ENCODE results near the gene SCN7A. TPM values are rescaled to one million over a fixed set of nuclear protein-coding genes. Genes with fewer than 3 reads are reported as not detected.

SCN7A gene
- total and polyA plus RNA-seq, 4 donors, result 6.1 to 178 (median 23.6) TPM

DNA sequence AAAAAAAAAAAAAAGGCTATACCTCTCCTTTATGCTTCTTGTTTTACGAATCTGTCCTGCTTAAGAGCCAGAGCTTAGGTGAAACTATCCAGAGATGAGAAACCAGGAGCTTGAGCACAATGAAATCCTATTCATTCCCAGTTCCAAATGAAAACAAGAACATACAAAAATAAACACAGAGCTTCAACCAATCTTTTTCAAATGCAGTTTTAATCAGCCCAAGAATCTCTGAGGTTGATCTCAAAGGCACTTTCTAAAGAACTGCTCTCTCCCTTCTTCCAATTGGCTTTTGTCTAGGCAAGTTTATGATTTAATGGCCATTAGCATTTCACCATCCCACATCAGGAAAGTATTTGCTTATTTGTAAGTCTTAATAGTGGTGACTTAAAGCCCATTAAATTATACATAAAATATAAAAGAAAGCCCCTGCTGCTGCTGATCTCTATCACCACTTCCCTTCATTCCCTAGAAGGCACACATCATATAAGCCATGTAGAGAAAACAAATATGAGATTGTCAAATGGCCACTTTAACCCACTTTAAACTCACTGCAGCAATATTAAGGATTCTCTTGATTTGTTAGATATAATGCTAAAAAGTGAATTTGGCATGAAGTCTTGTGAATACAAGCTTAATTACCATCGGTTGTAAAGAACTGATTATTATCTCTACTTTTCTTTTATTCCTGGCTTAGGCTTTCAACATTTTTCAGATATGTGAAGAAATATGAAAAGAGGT lies 89.0 kb downstream of the SCN7A start:
- ATAC-seq (ENCODE audit: insufficient read depth, low FRiP score), result no peak
- TF ChIP-seq, protein P1, sequence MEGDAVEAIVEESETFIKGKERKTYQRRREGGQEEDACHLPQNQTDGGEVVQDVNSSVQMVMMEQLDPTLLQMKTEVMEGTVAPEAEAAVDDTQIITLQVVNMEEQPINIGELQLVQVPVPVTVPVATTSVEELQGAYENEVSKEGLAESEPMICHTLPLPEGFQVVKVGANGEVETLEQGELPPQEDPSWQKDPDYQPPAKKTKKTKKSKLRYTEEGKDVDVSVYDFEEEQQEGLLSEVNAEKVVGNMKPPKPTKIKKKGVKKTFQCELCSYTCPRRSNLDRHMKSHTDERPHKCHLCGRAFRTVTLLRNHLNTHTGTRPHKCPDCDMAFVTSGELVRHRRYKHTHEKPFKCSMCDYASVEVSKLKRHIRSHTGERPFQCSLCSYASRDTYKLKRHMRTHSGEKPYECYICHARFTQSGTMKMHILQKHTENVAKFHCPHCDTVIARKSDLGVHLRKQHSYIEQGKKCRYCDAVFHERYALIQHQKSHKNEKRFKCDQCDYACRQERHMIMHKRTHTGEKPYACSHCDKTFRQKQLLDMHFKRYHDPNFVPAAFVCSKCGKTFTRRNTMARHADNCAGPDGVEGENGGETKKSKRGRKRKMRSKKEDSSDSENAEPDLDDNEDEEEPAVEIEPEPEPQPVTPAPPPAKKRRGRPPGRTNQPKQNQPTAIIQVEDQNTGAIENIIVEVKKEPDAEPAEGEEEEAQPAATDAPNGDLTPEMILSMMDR (IDR thresholded peaks at IDR 0.05; ENCODE audit: control extremely low read depth, extremely low read depth), result no peak
- WGBS, 2 donors, result 73 to 84% methylated on average over 2 of the region's 2 CpGs
- Histone ChIP-seq H3K9me3 (ENCODE audit: control insufficient read depth in 4 of 4, insufficient read depth in 3 of 4, low read length in 3 of 4) (no peaks in the 10 kb centered on the region), H3K27me3 (ENCODE audit: control insufficient read depth in 3 of 3, insufficient read depth in 3 of 3, low read length in 2 of 3) (no peaks in the 10 kb centered on the region), H3K4me3 (no peak overlapping the region), H3K36me3 (ENCODE audit: control insufficient read depth in 4 of 4, insufficient read depth in 4 of 4, low read length in 4 of 4) (peaks cover 0 to 13% (median 0%) of the 10 kb centered on the region in 4 donors), H3K4me1 (ENCODE audit: control insufficient read depth in 5 of 5, insufficient read depth in 5 of 5, low read length in 5 of 5) (no peaks in the 10 kb centered on the region), H3K27ac (ENCODE audit: low read depth in 1 of 2, low read length in 1 of 2) (no peak overlapping the region), H3K9ac (ENCODE audit: insufficient read depth in 1 of 2, low read length in 2 of 2) (no peak overlapping the region)
- DNase-seq, result no peak

DNA sequence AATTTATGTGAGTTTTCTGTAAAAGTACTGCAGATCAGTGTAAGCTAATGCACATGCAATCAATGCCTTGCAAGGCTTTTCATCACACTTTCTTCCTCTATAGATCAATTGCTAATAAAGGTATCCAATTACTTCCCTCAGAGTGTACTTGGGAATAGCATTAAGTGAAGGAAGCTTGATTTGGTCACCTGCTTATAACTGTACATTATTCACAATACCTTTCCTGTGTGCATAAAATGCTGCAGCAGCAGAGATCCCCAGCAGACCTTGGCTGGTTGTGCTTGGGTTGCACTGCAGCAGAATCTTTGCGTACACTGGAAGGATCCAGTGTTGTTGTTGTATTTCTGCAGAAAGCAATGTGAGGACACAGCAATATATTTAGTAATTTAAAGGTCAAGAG lies 99.8 kb downstream of the SCN7A start:
- Histone ChIP-seq H3K4me1 (ENCODE audit: control insufficient read depth in 5 of 5, insufficient read depth in 5 of 5, low read length in 5 of 5) (no peaks in the 10 kb centered on the region), H3K9ac (ENCODE audit: insufficient read depth in 1 of 2, low read length in 2 of 2) (no peak overlapping the region), H3K27me3 (ENCODE audit: control insufficient read depth in 3 of 3, insufficient read depth in 3 of 3, low read length in 2 of 3) (no peaks in the 10 kb centered on the region), H3K4me3 (no peak overlapping the region), H3K9me3 (ENCODE audit: control insufficient read depth in 4 of 4, insufficient read depth in 3 of 4, low read length in 3 of 4) (no peaks in the 10 kb centered on the region), H3K27ac (ENCODE audit: low read depth in 1 of 2, low read length in 1 of 2) (no peak overlapping the region), H3K36me3 (ENCODE audit: control insufficient read depth in 4 of 4, insufficient read depth in 4 of 4, low read length in 4 of 4) (no peaks in the 10 kb centered on the region)
- WGBS, 2 donors, result 97% methylated on average over 1 of the region's 1 CpG
- ATAC-seq (ENCODE audit: insufficient read depth, low FRiP score) (no peak), DNase-seq (no peak)
- TF ChIP-seq, protein P1 (IDR thresholded peaks at IDR 0.05; ENCODE audit: control extremely low read depth, extremely low read depth), result no peak

DNA sequence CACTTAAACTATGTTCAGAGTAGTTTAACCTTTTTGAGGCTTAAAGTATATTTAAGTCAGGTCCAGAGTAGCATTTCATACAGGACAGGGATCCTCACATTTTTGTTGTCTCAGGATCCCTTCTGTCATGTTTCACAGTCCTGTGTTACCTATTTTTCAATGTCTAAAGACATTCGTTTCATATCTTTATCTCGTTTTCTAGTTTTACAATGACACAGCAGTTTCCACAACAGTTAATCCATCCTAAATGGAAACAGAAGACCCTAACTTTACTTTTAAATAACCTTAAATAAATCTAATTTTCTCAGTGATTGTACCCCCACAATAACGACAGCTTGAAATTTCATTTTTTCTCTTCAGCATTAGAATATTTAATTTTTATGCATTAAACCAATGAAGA lies 101.0 kb downstream of the SCN7A start:
- DNase-seq (no peak), ATAC-seq (ENCODE audit: insufficient read depth, low FRiP score) (no peak)
- Histone ChIP-seq H3K4me3 (no peak overlapping the region), H3K27ac (ENCODE audit: low read depth in 1 of 2, low read length in 1 of 2) (no peak overlapping the region), H3K27me3 (ENCODE audit: control insufficient read depth in 3 of 3, insufficient read depth in 3 of 3, low read length in 2 of 3) (no peaks in the 10 kb centered on the region), H3K9me3 (ENCODE audit: control insufficient read depth in 4 of 4, insufficient read depth in 3 of 4, low read length in 3 of 4) (no peaks in the 10 kb centered on the region), H3K9ac (ENCODE audit: insufficient read depth in 1 of 2, low read length in 2 of 2) (no peak overlapping the region), H3K36me3 (ENCODE audit: control insufficient read depth in 4 of 4, insufficient read depth in 4 of 4, low read length in 4 of 4) (no peaks in the 10 kb centered on the region), H3K4me1 (ENCODE audit: control insufficient read depth in 5 of 5, insufficient read depth in 5 of 5, low read length in 5 of 5) (no peaks in the 10 kb centered on the region)
- WGBS, 2 donors, result 80 to 81% methylated on average over 3 of the region's 3 CpGs
- TF ChIP-seq, protein P1 (IDR thresholded peaks at IDR 0.05; ENCODE audit: control extremely low read depth, extremely low read depth), result no peak

Data from lung (tissue), 12 donors.